ENCODE data around the gene PTPRF. TPM values are rescaled to one million over a fixed set of nuclear protein-coding genes. Genes with fewer than 3 reads are reported as not detected.

The PTPRF gene
- total RNA-seq, 4 donors from 2014 or later: 204 to 236 (median 231) TPM

- 51 to 58% methylated on average over 5 of the region's 5 CpGs for WGBS, 2 donors
- H3K4me3 ChIP-seq (ENCODE audit: low read depth, poor library complexity, severe bottlenecking): no peak overlapping the region
- TF ChIP-seq CTCF (IDR thresholded peaks at IDR 0.05): no peak
- no peak for TF ChIP-seq POLR2A (IDR thresholded peaks at IDR 0.05)
- no peak for DNase-seq (ENCODE audit: low spot score in 2 of 2)
- intact Hi-C loops (cut with DNase I; ENCODE audit: low total_unique reads): no loop called here
These were observed 21.5 kb downstream of the PTPRF start for GRCh38 chr1:43552059-43552742.

DNA sequence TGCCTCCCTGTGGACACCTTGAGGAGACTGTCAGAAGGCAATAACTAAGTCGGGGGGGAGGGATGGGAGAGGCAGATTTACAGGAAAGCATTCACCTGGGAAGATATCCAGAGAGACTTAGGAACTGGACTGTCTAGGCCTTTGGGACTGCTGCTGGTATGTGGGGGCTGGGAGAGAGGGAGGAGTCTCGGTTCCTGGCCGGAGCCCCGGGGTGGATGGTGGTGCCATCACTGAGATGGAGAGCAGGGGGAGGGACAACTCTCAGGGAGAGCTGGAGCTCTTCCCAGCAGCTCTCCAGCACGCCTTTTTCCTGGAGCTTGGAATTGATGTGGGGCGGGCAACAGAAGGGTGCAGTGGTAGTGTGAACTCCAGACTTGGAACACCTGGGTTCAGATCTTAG, 22.1 kb downstream of the PTPRF start:
- intact Hi-C loops (cut with DNase I; ENCODE audit: low total_unique reads): no loop called here
- WGBS, 2 donors: 19 to 28% methylated on average over 6 of the region's 6 CpGs
- no peak for TF ChIP-seq CTCF (IDR thresholded peaks at IDR 0.05)
- no peak for DNase-seq (ENCODE audit: low spot score in 2 of 2)
- H3K4me3 ChIP-seq (ENCODE audit: low read depth, poor library complexity, severe bottlenecking): no peak overlapping the region

GRCh38 chr1:43554444-43554992, 23.8 kb downstream of the PTPRF start:
- no peak overlapping the region for H3K4me3 ChIP-seq (ENCODE audit: low read depth, poor library complexity, severe bottlenecking)
- DNase-seq (ENCODE audit: low spot score in 2 of 2): no peak
- TF ChIP-seq CTCF (IDR thresholded peaks at IDR 0.05) (no peak), POLR2A (IDR thresholded peaks at IDR 0.05) (no peak)
- WGBS, 2 donors: 70 to 72% methylated on average over 6 of the region's 6 CpGs
- intact Hi-C loops (cut with DNase I; ENCODE audit: low total_unique reads): no loop called here

- no peak overlapping the region for H3K4me3 ChIP-seq (ENCODE audit: low read depth, poor library complexity, severe bottlenecking)
- 70 to 71% methylated on average over 6 of the region's 6 CpGs for WGBS, 2 donors
- no peak for TF ChIP-seq CTCF (IDR thresholded peaks at IDR 0.05)
- no peak for TF ChIP-seq POLR2A (IDR thresholded peaks at IDR 0.05)
- DNase-seq (ENCODE audit: low spot score in 2 of 2): no peak
- intact Hi-C loops (cut with DNase I; ENCODE audit: low total_unique reads): no loop called here
These were observed 26.1 kb downstream of the PTPRF start for GRCh38 chr1:43556782-43557181.

DNA sequence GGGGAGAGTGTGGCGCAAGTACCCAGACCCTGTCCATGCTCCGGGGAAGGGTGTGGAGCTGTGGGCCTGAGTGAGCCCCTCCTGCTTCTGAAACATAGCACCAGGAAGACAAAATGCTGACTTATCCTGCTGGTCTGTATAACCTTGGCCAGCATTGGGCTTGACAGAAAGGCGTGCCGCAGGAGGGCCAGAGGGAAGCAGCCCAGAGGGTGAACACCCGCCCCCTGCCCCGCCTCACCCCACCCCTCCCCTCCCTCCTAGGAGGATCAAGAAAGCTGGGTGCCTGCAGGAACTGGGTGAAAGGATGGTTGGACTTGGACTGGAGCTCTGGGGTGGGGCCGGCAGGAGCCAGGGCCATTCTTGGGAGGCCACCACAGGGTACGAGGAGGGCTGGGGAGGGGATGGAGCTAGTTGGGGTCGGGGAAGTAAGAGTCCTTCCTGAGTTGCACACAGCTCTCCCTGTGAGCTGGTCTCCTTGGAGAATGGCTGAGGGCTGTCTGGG, 27.1 kb downstream of the PTPRF start:
- 39 to 40% methylated on average over 7 to 9 of the region's 9 CpGs for WGBS, 2 donors
- intact Hi-C loops (cut with DNase I; ENCODE audit: low total_unique reads): no loop called here
- TF ChIP-seq POLR2A (IDR thresholded peaks at IDR 0.05): no peak
- no peak for TF ChIP-seq CTCF (IDR thresholded peaks at IDR 0.05)
- no peak overlapping the region for H3K4me3 ChIP-seq (ENCODE audit: low read depth, poor library complexity, severe bottlenecking)
- DNase-seq (ENCODE audit: low spot score in 2 of 2): no peak

Measured in lower leg skin (tissue), 4 donors.